Activated CD4-positive, alpha-beta T cell treated with anti-CD3 and anti-CD28 coated beads for 36 hours (primary cell): ENCODE measurements around the gene LPCAT3. TPM values are rescaled to one million over a fixed set of nuclear protein-coding genes. Genes with fewer than 3 reads are reported as not detected.
A peak's percentile ranks its signal among the peaks of the same experiment; 100 is the strongest.

Experiments used
- ATAC-seq: fragments of 200-7000 bp; cut with Tn5 transposase; one replicate; pipeline ENCODE4 v1.10.0; 2021; ENCODE audit warnings: mild to moderate bottlenecking, moderate library complexity
- CTCF ChIA-PET: fragments of 350-600 bp; sonication (Branson Sonifier 250); formaldehyde crosslinking; loops from one replicate; lab custom pipeline; 2021; ENCODE audit warnings: antibody characterized with exemption; lab: Charles Lee
- POLR2A ChIA-PET: fragments of 350-600 bp; sonication (Branson Sonifier 250); formaldehyde crosslinking; loops from one replicate; lab custom pipeline; 2021; ENCODE audit warnings: antibody characterized with exemption, inconsistent platforms; lab: Charles Lee
- DNase-seq: peaks from one replicate; pipeline ENCODE4 v3.0.0-alpha.2; 2020
- H3K27ac Mint-ChIP-seq: one replicate; pipeline ENCODE4 v1.8.0; 2021; ENCODE audit warnings: mixed read lengths
- H3K27me3 Mint-ChIP-seq: one replicate; pipeline ENCODE4 v1.8.0; 2021; ENCODE audit warnings: mixed read lengths
- H3K36me3 Mint-ChIP-seq: one replicate; pipeline ENCODE4 v1.8.0; 2021; ENCODE audit warnings: low read depth, mixed read lengths
- H3K4me1 Mint-ChIP-seq: one replicate; pipeline ENCODE4 v1.8.0; 2021; ENCODE audit warnings: mixed read lengths
- H3K4me3 Mint-ChIP-seq: one replicate; pipeline ENCODE4 v1.8.0; 2021; ENCODE audit warnings: mild to moderate bottlenecking, moderate library complexity, mixed read lengths
- H3K9me3 Mint-ChIP-seq: one replicate; pipeline ENCODE4 v1.8.0; 2021; ENCODE audit warnings: low read depth, mixed read lengths
- intact Hi-C, 2 experiments: fragments of 100-400 bp; cut with DNase I in 1 of 2; cut with micrococcal nuclease in 1 of 2; formaldehyde crosslinking; loops; one replicate each; pipeline versions ENCODE4 v1.14.2 to v1.15.1; 2022 to 2024; cut with DNase I, micrococcal nuclease
- total RNA-seq, 2 experiments: library from RNA; stranded (reverse); gene quantifications; one replicate each; pipeline ENCODE4 v1.2.3, GENCODE V29; 2021

The LPCAT3 gene
- total RNA-seq, 2 experiments from 2014 or later = 20.8 to 28.0 TPM

DNA sequence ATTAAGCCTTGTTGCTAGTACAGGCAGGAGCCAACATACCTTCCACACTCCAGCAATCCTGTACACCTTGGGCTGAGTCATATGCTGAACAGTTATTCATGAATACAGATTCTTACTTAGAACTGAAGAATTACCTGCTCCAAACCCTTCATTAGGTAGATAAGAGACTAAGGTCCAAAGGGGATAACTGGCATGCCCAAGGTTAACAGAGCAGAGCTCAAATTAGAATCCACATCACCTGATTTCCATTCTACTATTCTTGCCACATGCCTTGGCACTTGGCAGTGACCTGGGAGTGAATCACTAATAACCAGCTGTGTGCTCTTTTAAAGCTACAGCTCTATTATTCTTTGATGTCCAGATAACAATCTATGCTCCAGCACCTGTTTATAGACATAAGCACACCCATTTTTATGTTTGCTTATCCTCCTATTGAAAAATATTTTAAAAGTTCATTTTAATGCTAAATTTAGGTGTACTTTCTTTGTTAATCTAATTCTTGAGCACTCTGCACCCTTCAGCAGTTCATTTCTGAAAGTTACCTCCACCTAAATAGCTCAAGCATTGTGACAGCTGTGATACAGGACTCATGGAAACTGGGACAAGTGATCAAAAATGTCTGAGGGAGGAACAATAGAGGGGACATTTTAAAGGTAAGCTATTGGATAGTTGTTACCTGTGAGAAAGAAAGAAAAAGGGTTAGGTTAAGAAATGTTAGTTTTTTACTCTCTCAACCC, 19.4 kb downstream of the LPCAT3 start:
- no peak overlapping the region for H3K27ac Mint-ChIP-seq
- intact Hi-C loops = no loop called here

DNA sequence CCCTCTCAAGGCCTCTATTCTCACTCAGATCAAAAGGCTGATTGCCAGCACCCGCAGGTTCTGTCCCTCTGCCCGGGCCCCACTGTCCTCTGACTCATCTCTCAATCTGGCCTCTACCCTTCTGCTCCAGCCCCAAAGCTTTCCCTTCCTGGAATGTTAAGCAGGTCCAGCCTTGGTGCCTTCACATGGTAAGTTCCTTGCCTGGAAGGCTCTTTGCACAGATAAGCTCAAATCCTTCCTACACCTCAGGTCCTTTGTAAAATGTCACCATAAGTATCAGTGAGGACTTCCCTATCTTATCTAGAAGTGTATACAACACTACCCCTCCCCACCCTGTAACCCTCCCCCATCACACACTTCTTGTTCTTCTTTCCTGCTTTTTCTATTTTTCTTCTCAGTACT, 22.2 kb downstream of the LPCAT3 start:
- H3K36me3 Mint-ChIP-seq = peaks cover 34% of the 10 kb centered on the region
- no peak for DNase-seq
- ChIA-PET CTCF (no interaction called here), POLR2A (no interaction called here)
- H3K4me1 Mint-ChIP-seq = no peaks in the 10 kb centered on the region
- H3K27me3 Mint-ChIP-seq = no peaks in the 10 kb centered on the region
- no peak for ATAC-seq
- no peak overlapping the region for H3K27ac Mint-ChIP-seq
- H3K9me3 Mint-ChIP-seq = no peaks in the 10 kb centered on the region
- intact Hi-C loops = no loop called here
- no peak overlapping the region for H3K4me3 Mint-ChIP-seq

More for the DNA sequence above, 19.4 kb downstream of the LPCAT3 start:
- DNase-seq (no peak), ATAC-seq (no peak)
- no peaks in the 10 kb centered on the region for H3K27me3 Mint-ChIP-seq
- no peaks in the 10 kb centered on the region for H3K4me1 Mint-ChIP-seq
- H3K4me3 Mint-ChIP-seq = no peak overlapping the region
- CTCF ChIA-PET = interaction anchor here (0.5 to 1.6 kb wide), 8 partner anchors 13 to 115 kb away, joined by 3 to 5 read pairs (median 4); no protein-coding TSS in a partner anchor
- no peaks in the 10 kb centered on the region for H3K9me3 Mint-ChIP-seq
- POLR2A ChIA-PET = no interaction called here
- H3K36me3 Mint-ChIP-seq = peaks cover 35% of the 10 kb centered on the region

DNA sequence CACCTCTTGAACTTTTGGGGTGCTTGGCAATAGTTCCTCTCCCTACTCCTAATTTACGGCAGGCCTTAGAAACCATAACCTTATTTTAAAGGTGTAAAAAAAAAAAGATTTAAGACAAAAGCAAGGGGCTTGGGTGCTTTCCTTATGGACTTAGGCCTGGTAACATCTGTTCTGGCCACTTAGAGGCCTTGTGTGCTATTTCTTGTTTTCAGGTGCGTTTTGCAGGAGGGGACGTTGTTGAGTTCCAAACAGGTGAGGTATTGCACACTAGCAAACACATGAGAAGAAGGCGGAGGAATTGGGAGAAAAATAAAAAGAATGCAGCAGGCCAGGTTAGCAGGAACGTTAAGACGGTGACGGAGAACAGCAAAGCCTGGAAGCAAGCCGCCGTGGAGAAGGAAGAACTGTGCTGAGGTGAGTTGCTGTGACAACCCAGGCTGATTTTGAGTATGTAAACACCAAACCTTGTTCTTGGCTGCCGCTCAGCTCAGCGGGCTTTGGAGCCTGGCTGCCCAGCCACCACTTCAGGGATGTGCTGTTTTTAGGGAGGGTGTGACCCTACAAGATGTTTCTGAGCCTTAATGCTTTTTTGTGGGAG, 30.2 kb downstream of the LPCAT3 start:
- intact Hi-C loops = no loop called here
- H3K9me3 Mint-ChIP-seq = no peaks in the 10 kb centered on the region
- H3K4me3 Mint-ChIP-seq = no peak overlapping the region
- H3K4me1 Mint-ChIP-seq = no peaks in the 10 kb centered on the region
- H3K27me3 Mint-ChIP-seq = no peaks in the 10 kb centered on the region
- H3K36me3 Mint-ChIP-seq = peaks cover 27% of the 10 kb centered on the region
- no peak overlapping the region for H3K27ac Mint-ChIP-seq
- CTCF ChIA-PET = interaction anchor here (0.7 kb wide), 1 partner anchor 148 kb away, joined by 3 read pairs; the partner anchor contains the start of gene GNB3
- POLR2A ChIA-PET = no interaction called here
- ATAC-seq = no peak
- no peak for DNase-seq

DNA sequence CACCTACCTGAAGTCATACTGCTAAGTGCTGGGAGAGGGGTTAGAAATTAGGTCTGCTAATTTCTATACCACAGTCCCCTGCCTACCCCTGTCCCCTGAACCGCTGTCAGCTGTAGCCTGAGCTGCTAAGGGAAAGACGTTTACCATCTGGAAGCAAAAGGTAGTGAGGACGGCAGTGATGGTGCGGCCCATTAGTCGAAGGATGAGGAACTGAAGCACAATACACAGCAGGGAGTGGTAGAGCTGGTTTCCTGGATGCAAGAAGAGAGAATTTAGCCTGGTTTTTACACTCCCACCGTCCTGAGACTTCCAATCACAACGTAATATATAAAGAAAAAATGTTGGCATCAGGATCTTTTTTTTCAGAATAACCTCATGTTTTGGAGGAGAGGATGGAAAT, 35.7 kb downstream of the LPCAT3 start:
- ChIA-PET POLR2A (interaction anchor here (0.8 kb wide), 1 partner anchor 22 kb away, joined by 3 read pairs; no protein-coding TSS in a partner anchor), CTCF (interaction anchor here (1.4 kb wide), 1 partner anchor 13 kb away, joined by 5 read pairs; no protein-coding TSS in a partner anchor)
- H3K9me3 Mint-ChIP-seq = no peaks in the 10 kb centered on the region
- ATAC-seq (no peak), DNase-seq (no peak)
- H3K27me3 Mint-ChIP-seq = no peaks in the 10 kb centered on the region
- H3K27ac Mint-ChIP-seq = no peak overlapping the region
- no peak overlapping the region for H3K4me3 Mint-ChIP-seq
- no peaks in the 10 kb centered on the region for H3K4me1 Mint-ChIP-seq
- intact Hi-C loops = no loop called here
- peaks cover 33% of the 10 kb centered on the region for H3K36me3 Mint-ChIP-seq

DNA sequence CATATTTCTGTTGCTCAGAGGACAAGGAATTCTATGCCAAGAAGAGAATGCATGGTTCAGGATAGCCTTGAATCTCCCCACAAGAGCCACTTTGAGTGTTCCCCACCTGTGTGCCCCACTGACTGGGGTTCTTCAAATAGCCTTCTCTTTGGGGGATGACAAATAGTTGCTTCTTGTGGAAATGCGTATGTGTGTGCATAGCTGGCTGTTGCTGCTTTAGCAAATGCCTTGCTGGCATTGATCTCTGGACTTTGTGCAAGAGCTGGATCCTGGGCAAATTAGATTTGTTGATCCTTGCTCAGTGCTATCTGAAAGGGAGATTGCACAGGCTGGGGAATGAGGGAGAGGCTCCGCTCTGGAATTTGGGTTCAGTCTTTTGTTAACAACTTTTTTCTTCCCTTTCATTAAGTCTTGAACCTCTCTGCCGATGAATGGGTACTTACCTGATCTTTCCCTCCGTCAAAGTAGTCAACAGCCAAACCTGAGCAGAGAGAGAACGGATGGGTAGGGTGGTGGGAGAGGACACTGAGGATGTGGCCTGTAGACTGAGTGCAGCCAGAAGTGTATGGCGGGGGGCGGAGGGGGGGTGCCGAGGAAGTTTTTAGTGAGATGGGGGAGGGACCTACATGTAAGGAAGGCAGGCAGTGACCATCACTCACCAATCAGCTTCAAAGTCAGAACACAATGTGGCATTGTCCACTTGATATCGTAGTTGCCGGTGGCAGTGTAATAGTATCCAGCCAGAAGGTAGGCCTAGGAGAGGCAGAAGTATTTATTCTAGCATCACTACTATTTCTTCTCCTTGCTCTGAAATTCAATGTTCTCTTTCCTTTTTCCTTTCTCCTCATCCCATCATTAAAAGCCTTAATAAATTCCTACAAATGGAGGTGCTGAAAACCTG, 36.9 kb downstream of the LPCAT3 start:
- Mint-ChIP-seq H3K4me1 (no peaks in the 10 kb centered on the region), H3K27me3 (no peaks in the 10 kb centered on the region), H3K4me3 (no peak overlapping the region), H3K36me3 (peaks cover 39% of the 10 kb centered on the region), H3K9me3 (no peaks in the 10 kb centered on the region), H3K27ac (no peak overlapping the region)
- ChIA-PET POLR2A (no interaction called here), CTCF (no interaction called here)
- intact Hi-C loops = no loop called here
- DNase-seq (no peak), ATAC-seq (no peak)

DNA sequence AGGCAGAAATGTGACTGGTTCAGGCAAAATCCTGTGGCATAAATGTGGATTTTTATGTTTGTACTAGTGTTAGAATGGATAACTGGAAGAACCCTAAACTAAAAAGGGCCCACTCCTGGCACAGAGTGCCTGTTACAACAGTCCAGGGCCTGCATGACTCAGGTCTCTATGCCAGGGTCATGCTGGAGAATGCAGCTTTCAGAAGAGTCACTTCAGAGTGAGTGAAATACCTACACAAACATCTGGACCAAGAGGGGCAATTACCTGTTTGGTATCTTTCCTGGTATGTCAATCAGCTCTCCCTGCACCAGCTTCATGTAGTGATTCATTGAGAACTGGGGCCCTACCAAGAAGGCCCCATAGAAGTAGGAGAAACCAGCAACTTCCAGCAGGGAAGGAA, 37.5 kb downstream of the LPCAT3 start:
- ATAC-seq (no peak), DNase-seq (no peak)
- CTCF ChIA-PET = interaction anchor here (0.5 kb wide), 1 partner anchor 563 kb away, joined by 3 read pairs; no protein-coding TSS in a partner anchor
- H3K4me1 Mint-ChIP-seq = peaks cover 2% of the 10 kb centered on the region
- intact Hi-C loops = no loop called here
- POLR2A ChIA-PET = no interaction called here
- no peak overlapping the region for H3K27ac Mint-ChIP-seq
- no peaks in the 10 kb centered on the region for H3K9me3 Mint-ChIP-seq
- peaks cover 42% of the 10 kb centered on the region for H3K36me3 Mint-ChIP-seq
- no peaks in the 10 kb centered on the region for H3K27me3 Mint-ChIP-seq
- no peak overlapping the region for H3K4me3 Mint-ChIP-seq

DNA sequence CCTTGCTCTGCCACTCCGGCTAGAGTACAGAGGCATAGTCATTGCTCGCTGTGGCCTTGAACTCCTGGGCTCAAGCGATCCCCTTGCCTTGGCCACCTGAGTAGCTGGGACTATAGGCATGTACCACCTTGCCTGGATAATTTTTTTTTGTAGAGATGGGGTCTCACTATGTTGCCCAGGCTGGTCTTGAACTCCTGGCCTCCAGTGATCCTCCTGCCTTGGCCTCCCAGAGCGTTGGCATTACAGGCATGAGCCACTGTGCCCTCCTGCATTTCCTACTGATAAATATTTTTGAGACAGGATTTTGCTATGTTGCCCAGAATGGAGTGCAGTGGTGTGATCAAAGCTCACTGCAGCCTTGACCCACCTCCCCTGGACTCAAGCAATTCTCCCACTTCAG, 38.2 kb downstream of the LPCAT3 start:
- ChIA-PET POLR2A (interaction anchor here (0.6 kb wide), 1 partner anchor 191 kb away, joined by 3 read pairs; the partner anchor contains the start of gene CD4), CTCF (interaction anchor here (0.5 kb wide), 1 partner anchor 562 kb away, joined by 3 read pairs; no protein-coding TSS in a partner anchor)
- intact Hi-C loops = no loop called here
- no peak for DNase-seq
- no peaks in the 10 kb centered on the region for H3K9me3 Mint-ChIP-seq
- no peaks in the 10 kb centered on the region for H3K27me3 Mint-ChIP-seq
- no peak overlapping the region for H3K27ac Mint-ChIP-seq
- ATAC-seq = no peak
- H3K4me1 Mint-ChIP-seq = peaks cover 2% of the 10 kb centered on the region
- peaks cover 49% of the 10 kb centered on the region for H3K36me3 Mint-ChIP-seq
- no peak overlapping the region for H3K4me3 Mint-ChIP-seq

DNA sequence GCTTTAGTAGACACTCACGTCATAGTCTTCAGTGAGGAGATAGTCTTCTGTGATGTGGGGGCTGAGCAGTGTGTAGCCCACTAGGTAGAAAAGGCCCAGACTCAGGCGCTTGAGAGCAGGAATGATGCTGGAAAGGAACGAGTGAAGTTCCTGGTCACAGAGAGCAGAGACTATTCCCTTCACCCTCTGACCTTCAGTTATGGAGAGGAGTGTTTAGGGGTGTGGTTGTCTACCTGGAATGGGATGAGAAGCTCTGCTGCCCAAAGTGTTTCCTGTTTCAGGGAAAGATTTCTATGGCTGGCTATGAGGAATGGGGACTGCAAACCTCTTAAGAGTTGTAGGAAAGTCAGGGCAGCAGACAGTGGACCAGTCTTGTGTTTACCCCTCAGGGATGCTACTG, 38.8 kb downstream of the LPCAT3 start:
- Mint-ChIP-seq H3K4me1 (peaks cover 2% of the 10 kb centered on the region), H3K27me3 (no peaks in the 10 kb centered on the region), H3K9me3 (no peaks in the 10 kb centered on the region), H3K27ac (no peak overlapping the region), H3K36me3 (peaks cover 55% of the 10 kb centered on the region), H3K4me3 (no peak overlapping the region)
- ChIA-PET POLR2A (no interaction called here), CTCF (interaction anchor here (1.5 kb wide), 1 partner anchor 42 kb away, joined by 3 read pairs; no protein-coding TSS in a partner anchor)
- DNase-seq (no peak), ATAC-seq (no peak)
- intact Hi-C loops = no loop called here

DNA sequence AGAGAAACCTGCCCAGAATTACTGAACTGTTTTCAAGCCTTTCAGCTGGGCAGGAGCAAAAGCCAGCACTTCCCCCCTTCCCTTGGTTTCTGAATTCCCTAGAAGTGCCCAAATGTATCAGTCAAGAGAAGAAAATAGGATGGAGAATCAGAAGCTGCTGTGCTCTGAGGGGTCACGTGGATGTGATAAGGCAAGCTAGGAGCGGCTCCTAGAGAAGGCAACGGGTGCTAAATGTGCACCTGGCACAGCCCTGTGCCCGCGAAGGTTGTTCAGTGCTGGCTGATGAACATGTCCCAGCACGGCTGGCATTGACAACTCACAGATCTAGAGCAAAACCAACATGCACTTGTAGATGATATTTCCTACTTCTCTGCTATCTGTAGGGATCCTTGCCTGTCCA, 39.3 kb downstream of the LPCAT3 start:
- Mint-ChIP-seq H3K4me1 (peaks cover 3% of the 10 kb centered on the region), H3K27ac (peak overlapping the region; percentile 16), H3K36me3 (peaks cover 59% of the 10 kb centered on the region), H3K27me3 (no peaks in the 10 kb centered on the region), H3K9me3 (no peaks in the 10 kb centered on the region), H3K4me3 (no peak overlapping the region)
- CTCF ChIA-PET = interaction anchor here (0.6 to 1.5 kb wide), 2 partner anchors 41 to 84 kb away, joined by 3 read pairs; no protein-coding TSS in a partner anchor
- POLR2A ChIA-PET = no interaction called here
- DNase-seq (no peak), ATAC-seq (no peak)
- intact Hi-C loops = no loop called here

DNA sequence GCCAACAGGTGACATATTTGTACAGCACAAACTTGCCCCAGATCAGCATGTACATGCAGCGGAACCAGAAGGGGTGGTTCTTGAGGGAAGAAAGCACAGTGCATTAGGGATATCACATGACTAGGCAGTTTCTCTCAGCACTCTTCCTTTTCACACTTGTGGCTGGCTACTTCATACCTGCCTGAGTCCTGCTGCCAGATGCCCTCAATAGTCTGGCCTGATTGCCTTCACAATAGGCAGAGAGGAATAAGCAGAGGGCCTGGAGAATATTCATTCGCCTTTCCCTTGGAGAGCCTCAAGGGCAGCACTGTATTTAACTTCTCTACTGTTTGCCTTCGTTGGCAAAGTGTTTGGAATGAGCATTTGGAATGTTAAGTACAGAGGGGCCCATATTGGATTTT, 39.7 kb downstream of the LPCAT3 start:
- ChIA-PET POLR2A (no interaction called here), CTCF (interaction anchor here (0.6 to 1.5 kb wide), 2 partner anchors 41 to 84 kb away, joined by 3 read pairs; no protein-coding TSS in a partner anchor)
- ATAC-seq (no peak), DNase-seq (no peak)
- H3K27ac Mint-ChIP-seq = peak overlapping the region; percentile 16
- H3K36me3 Mint-ChIP-seq = peaks cover 63% of the 10 kb centered on the region
- H3K4me1 Mint-ChIP-seq = peaks cover 7% of the 10 kb centered on the region
- H3K27me3 Mint-ChIP-seq = no peaks in the 10 kb centered on the region
- H3K9me3 Mint-ChIP-seq = no peaks in the 10 kb centered on the region
- no peak overlapping the region for H3K4me3 Mint-ChIP-seq
- intact Hi-C loops = no loop called here

DNA sequence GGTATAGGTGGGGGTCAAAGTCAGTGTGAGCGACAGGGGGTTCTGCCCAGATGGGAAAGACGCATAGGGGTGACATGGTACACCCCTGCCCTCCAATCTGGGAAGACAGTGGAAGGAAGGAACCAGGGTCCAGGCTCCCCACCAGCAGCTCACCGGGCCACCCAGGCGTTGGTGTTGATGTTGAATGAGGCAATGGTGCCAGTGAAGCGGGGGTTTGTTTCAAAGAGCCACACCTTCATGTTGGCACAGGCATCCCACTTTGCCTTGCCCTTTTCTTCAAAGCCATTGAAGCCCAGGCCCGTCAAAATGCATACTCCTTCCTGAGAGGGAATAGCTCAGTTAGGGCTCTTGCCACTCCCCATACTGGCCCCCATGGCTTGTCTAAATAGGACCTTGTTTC, 40.1 kb downstream of the LPCAT3 start:
- H3K9me3 Mint-ChIP-seq = no peaks in the 10 kb centered on the region
- no peak overlapping the region for H3K4me3 Mint-ChIP-seq
- peaks cover 66% of the 10 kb centered on the region for H3K36me3 Mint-ChIP-seq
- intact Hi-C loops = no loop called here
- ChIA-PET POLR2A (no interaction called here), CTCF (interaction anchor here (0.6 to 1.5 kb wide), 2 partner anchors 41 to 106 kb away, joined by 3 read pairs; no protein-coding TSS in a partner anchor)
- H3K27me3 Mint-ChIP-seq = no peaks in the 10 kb centered on the region
- H3K4me1 Mint-ChIP-seq = peaks cover 10% of the 10 kb centered on the region
- no peak for ATAC-seq
- peak overlapping the region; percentile 1 for H3K27ac Mint-ChIP-seq
- DNase-seq = no peak
